Measurements from ENCODE around the gene MAP4K4. TPM values are rescaled to one million over a fixed set of nuclear protein-coding genes. Genes with fewer than 3 reads are reported as not detected.

MAP4K4 gene
- total RNA-seq, 2 experiments from 2014 or later: 42.1 to 43.4 TPM

DNA sequence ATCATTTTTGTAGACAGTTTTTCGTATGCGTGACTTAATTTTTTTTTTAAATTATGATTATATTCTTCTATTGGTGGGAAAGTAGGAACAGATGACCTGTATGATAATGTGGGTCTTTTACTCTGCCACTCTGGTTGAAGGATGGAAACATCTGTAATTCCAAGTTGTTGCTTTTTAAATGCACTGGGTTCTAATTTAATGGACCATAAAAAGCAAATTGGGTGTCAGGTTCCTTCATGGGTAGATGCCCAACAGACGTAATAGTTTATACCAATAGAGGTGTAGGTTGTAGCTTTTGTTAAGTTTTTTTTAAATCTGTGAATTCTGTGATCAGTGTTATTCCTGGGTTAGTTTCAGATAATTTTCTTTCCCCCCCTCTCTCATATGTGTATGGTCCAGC lies 117.6 kb downstream of the MAP4K4 start:
- no peaks in the 10 kb centered on the region for H3K27me3 Mint-ChIP-seq
- H3K27ac Mint-ChIP-seq: no peak overlapping the region
- no peak overlapping the region for H3K4me3 Mint-ChIP-seq
- DNase-seq: no peak
- H3K4me1 Mint-ChIP-seq (ENCODE audit: low read depth): peaks cover 72% of the 10 kb centered on the region
- H3K36me3 Mint-ChIP-seq: no peaks in the 10 kb centered on the region
- no peaks in the 10 kb centered on the region for H3K9me3 Mint-ChIP-seq
- ChIA-PET POLR2A (no interaction called here), CTCF (interaction anchor here (1.0 to 2.7 kb wide), 4 partner anchors 8 to 36 kb away, joined by 3 to 9 read pairs (median 4); no protein-coding TSS in a partner anchor)
- intact Hi-C loops (cut with micrococcal nuclease): no loop called here

DNA sequence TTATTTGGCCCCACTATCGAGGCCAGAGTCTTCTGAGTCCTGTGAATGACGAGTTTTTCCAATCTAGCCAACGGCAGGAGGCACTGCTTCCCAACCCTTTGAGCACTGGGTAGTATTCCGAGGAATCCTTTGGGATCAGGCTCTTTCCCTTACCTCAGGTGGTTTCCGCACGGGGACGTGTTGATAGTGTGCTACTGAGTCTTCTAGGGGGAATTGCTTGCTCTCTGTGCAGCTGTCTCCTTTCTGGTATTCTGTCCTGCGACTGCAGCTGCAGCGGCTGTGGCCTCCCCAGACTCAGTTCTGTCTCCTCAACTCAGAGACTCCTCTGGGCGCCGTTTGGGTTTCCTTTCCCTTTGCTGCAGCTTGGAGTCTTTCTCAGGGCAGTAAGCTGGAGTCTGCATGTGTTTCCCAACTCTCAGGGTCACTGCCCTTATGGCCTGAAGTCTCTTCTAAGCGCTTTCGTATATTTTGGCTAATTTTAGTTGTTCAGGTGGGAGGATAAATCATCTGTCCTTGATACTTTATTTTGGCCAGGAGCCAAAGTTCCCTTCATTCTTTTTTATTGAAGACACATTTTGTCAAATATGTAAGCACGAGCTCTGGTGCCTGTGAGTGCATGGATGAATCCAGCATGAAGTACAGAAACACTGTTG lies 118.4 kb downstream of the MAP4K4 start:
- Mint-ChIP-seq H3K27me3 (no peaks in the 10 kb centered on the region), H3K27ac (no peak overlapping the region), H3K36me3 (no peaks in the 10 kb centered on the region), H3K4me1 (ENCODE audit: low read depth) (peaks cover 77% of the 10 kb centered on the region), H3K4me3 (no peak overlapping the region), H3K9me3 (no peaks in the 10 kb centered on the region)
- intact Hi-C loops (cut with micrococcal nuclease): no loop called here
- ChIA-PET CTCF (no interaction called here), POLR2A (no interaction called here)
- no peak for DNase-seq

DNA sequence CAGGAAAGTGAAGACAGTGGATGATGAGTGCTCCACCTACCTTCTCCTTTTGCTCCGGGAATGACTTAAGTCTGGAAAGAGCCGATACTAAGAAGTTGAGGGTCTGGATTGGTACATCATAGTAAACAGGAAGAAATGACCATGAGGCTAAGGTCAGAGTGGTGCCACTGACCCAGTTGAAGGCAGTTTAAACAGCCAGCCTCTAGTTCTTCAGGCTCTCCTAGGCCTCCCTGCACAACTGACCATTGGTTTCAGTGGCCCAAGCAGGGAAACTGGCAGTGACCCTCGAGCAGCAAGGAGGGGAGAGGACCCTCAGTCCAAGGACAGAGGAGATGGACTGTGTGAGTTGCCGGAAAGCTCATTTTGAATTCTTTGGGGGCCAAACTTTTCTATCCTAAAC lies 119.1 kb downstream of the MAP4K4 start:
- CTCF ChIA-PET: no interaction called here
- POLR2A ChIA-PET: no interaction called here
- Mint-ChIP-seq H3K27me3 (no peaks in the 10 kb centered on the region), H3K4me3 (no peak overlapping the region), H3K9me3 (no peaks in the 10 kb centered on the region), H3K27ac (no peak overlapping the region), H3K36me3 (no peaks in the 10 kb centered on the region), H3K4me1 (ENCODE audit: low read depth) (peaks cover 77% of the 10 kb centered on the region)
- intact Hi-C loops (cut with micrococcal nuclease): no loop called here
- DNase-seq: no peak

DNA sequence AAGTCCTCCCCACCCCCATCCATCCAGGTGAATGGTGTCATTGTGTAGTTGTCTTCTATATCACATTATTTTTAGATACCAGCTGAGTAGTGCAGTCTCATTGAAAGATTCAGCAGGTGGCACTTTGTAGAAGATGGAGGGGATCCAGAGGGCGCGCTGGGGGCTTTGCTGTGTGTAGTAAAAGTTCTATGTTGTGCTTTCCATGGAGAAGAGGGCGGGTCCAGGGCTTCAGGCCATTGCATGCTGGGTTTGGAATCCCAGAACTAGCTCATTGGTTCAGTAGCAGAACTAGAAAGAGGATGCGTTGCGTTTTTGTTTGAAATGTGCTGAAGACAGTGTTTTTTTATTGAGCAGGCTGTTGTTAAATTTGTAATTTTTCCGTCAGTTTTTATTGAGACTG lies 120.0 kb downstream of the MAP4K4 start:
- no peaks in the 10 kb centered on the region for H3K27me3 Mint-ChIP-seq
- H3K4me3 Mint-ChIP-seq: no peak overlapping the region
- intact Hi-C loops (cut with micrococcal nuclease): no loop called here
- no peak overlapping the region for H3K27ac Mint-ChIP-seq
- CTCF ChIA-PET: no interaction called here
- POLR2A ChIA-PET: no interaction called here
- no peaks in the 10 kb centered on the region for H3K36me3 Mint-ChIP-seq
- H3K9me3 Mint-ChIP-seq: no peaks in the 10 kb centered on the region
- H3K4me1 Mint-ChIP-seq (ENCODE audit: low read depth): peaks cover 74% of the 10 kb centered on the region
- DNase-seq: no peak

DNA sequence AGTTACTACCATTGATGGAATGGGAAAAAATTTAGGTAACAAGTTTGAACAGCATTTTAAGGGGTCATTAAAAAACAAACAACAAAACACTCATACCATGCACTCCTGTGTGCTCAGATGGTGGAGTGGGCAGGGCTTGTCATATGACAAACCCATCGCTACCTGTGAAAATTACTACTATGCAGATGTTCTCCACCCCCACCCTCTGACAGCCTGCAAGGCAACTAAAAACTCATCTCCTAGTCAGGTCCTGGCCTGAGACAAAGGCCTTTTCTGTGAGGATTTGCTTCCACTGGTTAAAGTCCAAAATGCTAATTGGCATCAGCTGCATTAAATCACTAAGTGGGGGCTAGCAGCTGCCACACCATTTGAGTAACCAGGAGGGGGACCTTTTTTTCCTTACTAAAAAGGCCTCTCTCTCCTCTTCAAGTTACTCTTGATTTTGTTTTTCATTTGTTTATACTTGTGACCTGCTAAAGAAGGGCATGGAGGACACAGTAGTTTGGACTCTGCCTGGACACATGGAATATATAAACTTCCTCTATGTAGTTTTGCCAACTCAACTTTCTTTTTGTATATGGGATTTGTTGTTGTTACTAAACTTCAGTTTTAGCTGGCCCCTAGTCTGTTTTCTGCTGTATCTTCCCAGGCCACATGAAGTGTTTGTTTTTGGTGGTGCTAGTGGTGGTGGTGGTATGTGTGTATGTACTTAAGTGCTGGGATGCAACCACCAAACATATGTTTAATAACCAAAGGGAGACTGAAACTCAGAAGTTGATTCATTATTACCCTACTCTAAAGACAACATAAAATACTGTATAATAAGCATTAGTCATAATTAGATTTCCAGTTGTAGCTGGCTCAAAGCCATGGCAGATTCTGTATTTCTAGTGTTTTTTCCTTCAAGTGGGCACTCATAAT lies 121.3 kb downstream of the MAP4K4 start:
- no peak overlapping the region for H3K27ac Mint-ChIP-seq
- no peaks in the 10 kb centered on the region for H3K36me3 Mint-ChIP-seq
- ChIA-PET POLR2A (interaction anchor here (0.8 kb wide), 1 partner anchor 26 kb away, joined by 3 read pairs; no protein-coding TSS in a partner anchor), CTCF (interaction anchor here (0.7 to 1.1 kb wide), 4 partner anchors 10 to 398 kb away, joined by 3 read pairs; partner anchors contain the start of gene RFX8)
- intact Hi-C loops (cut with micrococcal nuclease): no loop called here
- H3K4me1 Mint-ChIP-seq (ENCODE audit: low read depth): peaks cover 82% of the 10 kb centered on the region
- no peak overlapping the region for H3K4me3 Mint-ChIP-seq
- peak; percentile 26 for DNase-seq
- H3K27me3 Mint-ChIP-seq: no peaks in the 10 kb centered on the region
- no peaks in the 10 kb centered on the region for H3K9me3 Mint-ChIP-seq

DNA sequence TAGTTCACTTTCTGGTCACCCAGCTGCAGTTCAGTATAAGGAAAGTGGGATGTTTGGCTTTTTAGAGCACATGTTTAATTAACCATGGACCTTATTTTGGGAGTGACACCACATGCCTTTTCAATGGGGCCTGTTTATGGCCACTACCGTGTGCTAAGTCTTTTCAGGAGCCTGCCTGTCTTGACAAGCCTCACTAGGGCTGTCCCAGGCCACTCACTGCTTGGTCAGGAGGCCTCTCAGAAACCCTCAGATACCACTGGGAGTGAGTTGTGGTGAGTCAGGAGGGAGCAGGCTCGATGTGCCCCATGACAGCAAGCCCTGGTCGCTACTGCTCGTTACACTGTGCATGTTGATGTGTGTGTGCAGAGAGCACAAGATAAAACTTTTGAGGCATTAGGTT lies 123.0 kb downstream of the MAP4K4 start:
- Mint-ChIP-seq H3K36me3 (no peaks in the 10 kb centered on the region), H3K4me1 (ENCODE audit: low read depth) (peaks cover 71% of the 10 kb centered on the region), H3K4me3 (no peak overlapping the region), H3K27me3 (no peaks in the 10 kb centered on the region), H3K9me3 (no peaks in the 10 kb centered on the region), H3K27ac (no peak overlapping the region)
- ChIA-PET CTCF (interaction anchor here (0.9 kb wide), 1 partner anchor 10 kb away, joined by 3 read pairs; no protein-coding TSS in a partner anchor), POLR2A (no interaction called here)
- peak; percentile 55 for DNase-seq
- intact Hi-C loops (cut with micrococcal nuclease): loop anchor here (5.0 to 10.0 kb wide), 2 partner anchors 38 to 476 kb away; no protein-coding TSS in a partner anchor

DNA sequence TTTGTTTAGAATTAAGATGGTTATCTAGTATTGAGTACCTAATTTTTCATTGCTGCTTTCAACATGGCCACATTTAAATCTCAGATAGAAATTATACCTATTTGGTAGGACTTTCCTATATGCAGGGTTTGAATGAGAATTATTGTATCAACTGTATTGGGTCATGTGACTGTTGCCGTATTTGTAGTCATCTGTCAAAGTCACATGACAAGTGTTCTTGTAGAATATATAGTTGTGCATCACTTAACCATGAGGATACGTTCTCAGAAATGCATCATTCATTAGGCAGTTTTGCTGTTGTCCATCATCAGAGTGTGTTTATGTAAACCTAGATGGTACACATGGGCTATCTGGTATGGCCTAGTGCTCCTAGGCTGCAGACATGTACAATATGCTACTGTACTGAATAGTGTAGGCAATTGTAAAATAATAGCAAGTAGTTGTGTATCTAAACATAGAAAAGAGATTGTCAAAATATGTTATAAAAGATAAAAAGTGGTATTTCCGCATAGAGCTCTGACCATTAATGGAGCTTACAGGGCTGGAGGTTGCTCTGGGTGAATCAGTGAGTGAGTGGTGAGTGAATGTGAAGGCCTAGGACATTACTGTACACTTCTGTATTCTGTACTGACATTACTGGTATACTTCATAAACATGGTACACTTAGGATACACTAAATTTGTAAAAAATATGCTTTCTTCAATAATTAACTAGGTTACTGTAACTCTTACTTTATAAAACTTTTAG lies 123.7 kb downstream of the MAP4K4 start:
- Mint-ChIP-seq H3K4me1 (ENCODE audit: low read depth) (peaks cover 67% of the 10 kb centered on the region), H3K27me3 (no peaks in the 10 kb centered on the region)
- CTCF ChIA-PET: interaction anchor here (0.9 to 4.9 kb wide), 9 partner anchors 10 to 479 kb away, joined by 3 to 30 read pairs (median 4); no protein-coding TSS in a partner anchor

DNA sequence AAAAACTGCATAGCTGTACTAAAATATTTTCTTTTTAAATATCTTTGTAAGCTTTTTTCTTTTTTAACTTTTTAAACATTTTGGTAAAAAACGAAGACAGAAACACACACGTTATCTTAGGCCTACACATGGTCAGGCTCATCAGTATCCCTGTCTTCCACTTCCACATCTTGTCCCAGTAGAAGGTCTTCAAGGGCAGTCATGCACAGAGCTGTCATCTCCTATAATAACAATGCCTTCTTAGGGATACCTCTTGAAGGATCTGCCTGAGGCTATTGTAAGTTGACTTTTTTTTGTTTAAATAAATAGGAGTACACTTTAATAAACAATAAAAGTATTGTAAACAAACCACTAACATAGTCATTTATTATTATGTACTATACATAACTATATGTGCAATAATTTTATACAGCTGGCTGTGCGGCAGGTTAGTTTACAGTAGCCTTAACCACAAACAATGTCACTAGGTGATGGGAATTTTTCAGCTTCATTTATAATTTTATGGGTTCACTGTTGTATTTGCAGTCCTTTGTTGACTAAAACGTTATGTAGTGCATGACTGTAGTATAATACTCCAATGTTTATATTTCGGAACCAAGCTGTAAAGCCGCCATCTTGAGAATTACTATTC lies 124.4 kb downstream of the MAP4K4 start:
- intact Hi-C loops (cut with micrococcal nuclease): loop anchor here (5.0 to 10.0 kb wide), 2 partner anchors 40 to 477 kb away; no protein-coding TSS in a partner anchor
- Mint-ChIP-seq H3K27ac (no peak overlapping the region), H3K9me3 (no peaks in the 10 kb centered on the region), H3K4me3 (no peak overlapping the region), H3K27me3 (no peaks in the 10 kb centered on the region), H3K36me3 (peaks cover 3% of the 10 kb centered on the region), H3K4me1 (ENCODE audit: low read depth) (peaks cover 68% of the 10 kb centered on the region)
- CTCF ChIA-PET: interaction anchor here (0.6 to 4.9 kb wide), 12 partner anchors 9 to 480 kb away, joined by 3 to 30 read pairs (median 4); no protein-coding TSS in a partner anchor
- POLR2A ChIA-PET: no interaction called here
- no peak for DNase-seq

More for the DNA sequence above, 123.7 kb downstream of the MAP4K4 start:
- H3K27ac Mint-ChIP-seq: no peak overlapping the region
- intact Hi-C loops (cut with micrococcal nuclease): loop anchor here (5.0 to 10.0 kb wide), 2 partner anchors 39 to 476 kb away; no protein-coding TSS in a partner anchor
- H3K9me3 Mint-ChIP-seq: no peaks in the 10 kb centered on the region
- peaks cover 3% of the 10 kb centered on the region for H3K36me3 Mint-ChIP-seq
- no peak for DNase-seq
- POLR2A ChIA-PET: no interaction called here
- H3K4me3 Mint-ChIP-seq: no peak overlapping the region

DNA sequence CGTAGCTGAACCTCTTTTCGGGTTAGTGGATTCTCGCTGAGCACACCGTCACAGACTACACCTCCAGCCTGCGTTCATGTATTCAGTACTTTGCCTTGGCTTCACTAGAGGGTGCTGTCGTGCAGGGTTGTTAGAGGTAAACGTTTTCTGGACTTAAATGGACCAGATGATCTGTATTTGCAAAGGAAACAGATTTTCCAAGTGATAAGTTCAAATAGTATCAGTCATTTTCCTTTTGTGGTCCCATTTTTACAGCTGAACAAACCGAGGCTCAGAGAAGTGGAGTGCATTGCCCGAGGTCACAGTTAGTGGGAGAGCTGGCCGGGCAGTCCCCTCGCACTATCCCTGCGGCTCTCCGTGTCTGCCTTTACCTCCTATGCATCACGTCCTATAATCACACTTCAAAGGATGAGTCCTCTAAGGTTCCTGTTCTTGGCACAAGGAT lies 125.9 kb downstream of the MAP4K4 start:
- peak; percentile 81 for DNase-seq
- ChIA-PET POLR2A (no interaction called here), CTCF (interaction anchor here (0.6 to 4.9 kb wide), 20 partner anchors 8 to 488 kb away, joined by 3 to 30 read pairs (median 4); partner anchors contain the start of gene MAP4K4)
- intact Hi-C loops (cut with micrococcal nuclease): loop anchor here (1.0 to 10.0 kb wide), 3 partner anchors 41 to 479 kb away; no protein-coding TSS in a partner anchor
- Mint-ChIP-seq H3K27ac (peak overlapping the region; percentile 72), H3K4me1 (ENCODE audit: low read depth) (peaks cover 68% of the 10 kb centered on the region), H3K27me3 (no peaks in the 10 kb centered on the region), H3K36me3 (peaks cover 3% of the 10 kb centered on the region), H3K9me3 (no peaks in the 10 kb centered on the region), H3K4me3 (peak overlapping the region; percentile 48)

DNA sequence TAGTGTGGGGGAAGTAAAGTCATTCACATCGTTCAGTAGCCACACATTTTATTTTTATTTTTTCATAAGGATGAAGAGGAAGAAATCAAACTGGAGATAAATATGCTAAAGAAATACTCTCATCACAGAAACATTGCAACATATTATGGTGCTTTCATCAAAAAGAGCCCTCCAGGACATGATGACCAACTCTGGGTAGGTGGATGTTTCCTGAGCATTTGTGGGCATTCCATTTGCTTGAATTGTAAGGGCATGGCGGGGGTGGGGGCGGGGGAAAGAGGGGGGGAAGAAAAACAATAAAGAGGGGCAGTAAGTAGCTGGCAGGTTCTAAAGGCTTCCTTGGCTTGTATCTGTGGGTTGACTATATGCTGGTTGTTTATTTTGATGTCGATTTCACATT lies 126.4 kb downstream of the MAP4K4 start:
- Mint-ChIP-seq H3K4me3 (peak overlapping the region; percentile 48), H3K4me1 (ENCODE audit: low read depth) (peaks cover 68% of the 10 kb centered on the region), H3K9me3 (no peaks in the 10 kb centered on the region), H3K27me3 (no peaks in the 10 kb centered on the region), H3K27ac (peak overlapping the region; percentile 40), H3K36me3 (peaks cover 3% of the 10 kb centered on the region)
- intact Hi-C loops (cut with micrococcal nuclease): loop anchor here (1.0 to 10.0 kb wide), 3 partner anchors 42 to 479 kb away; no protein-coding TSS in a partner anchor
- POLR2A ChIA-PET: no interaction called here
- CTCF ChIA-PET: interaction anchor here (0.7 to 11.9 kb wide), 20 partner anchors 7 to 488 kb away, joined by 3 to 137 read pairs (median 4); partner anchors contain the start of gene MAP4K4
- DNase-seq: no peak

DNA sequence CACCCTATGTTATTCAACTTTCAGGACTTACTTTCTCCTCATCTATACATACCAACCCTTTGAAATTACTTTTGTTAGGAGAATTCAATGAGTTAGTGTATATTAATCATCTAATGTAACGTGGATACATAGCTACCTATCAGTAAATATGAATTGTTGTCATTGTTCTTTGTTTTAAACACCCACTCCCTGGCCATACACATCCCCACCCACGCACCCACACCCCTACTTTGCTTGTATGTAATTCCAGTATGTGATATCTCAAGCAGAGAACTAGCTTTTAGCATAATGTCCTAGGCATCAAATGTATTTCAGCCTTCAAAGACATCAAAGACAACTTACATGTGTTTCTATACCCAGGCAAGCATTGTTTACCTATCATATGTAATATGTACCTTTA lies 129.2 kb downstream of the MAP4K4 start:
- Mint-ChIP-seq H3K36me3 (peaks cover 14% of the 10 kb centered on the region), H3K27me3 (no peaks in the 10 kb centered on the region), H3K27ac (no peak overlapping the region), H3K9me3 (no peaks in the 10 kb centered on the region), H3K4me1 (ENCODE audit: low read depth) (peaks cover 72% of the 10 kb centered on the region), H3K4me3 (no peak overlapping the region)
- DNase-seq: no peak
- ChIA-PET CTCF (interaction anchor here (3.7 to 11.9 kb wide), 2 partner anchors 408 to 485 kb away, joined by 17 to 137 read pairs; no protein-coding TSS in a partner anchor), POLR2A (no interaction called here)
- intact Hi-C loops (cut with micrococcal nuclease): loop anchor here (10.0 kb wide), 1 partner anchor 482 kb away; no protein-coding TSS in a partner anchor

Data from activated CD4-positive, alpha-beta memory T cell treated with anti-CD3 and anti-CD28 coated beads for 36 hours (primary cell).